IMR-90 (cell line): ENCODE data around the gene SYNPO2.

Source experiments
- CEBPB ChIP-seq: IDR thresholded peaks from 2 replicates; pipeline ENCODE4 v1.6.1; 2012; ENCODE audit warnings: low read depth, low read length, improper control_type of control experiment
- CTCF ChIP-seq: conservative IDR thresholded peaks from 2 replicates; pipeline ENCODE4 v1.5.1; 2012; ENCODE audit warnings: mild to moderate bottlenecking, low read depth, low read length, improper control_type of control experiment
- POLR2A ChIP-seq: IDR thresholded peaks from 2 replicates; pipeline ENCODE4 v1.6.1; 2012; ENCODE audit warnings: mild to moderate bottlenecking, low read depth, low read length
- RAD21 ChIP-seq: IDR thresholded peaks from 2 replicates; pipeline ENCODE4 v1.6.1; 2012; ENCODE audit warnings: low read length, improper control_type of control experiment
- RCOR1 ChIP-seq: IDR thresholded peaks from 2 replicates; pipeline ENCODE4 v1.6.1; 2012; ENCODE audit warnings: mild to moderate bottlenecking, low read length, improper control_type of control experiment; ENCODE audit not compliant: insufficient replicate concordance
- SMC3 ChIP-seq: fragments of 150-350 bp; IDR thresholded peaks from 2 replicates; pipeline ENCODE4 v1.6.1; 2016; ENCODE audit warnings: low read depth, mild to moderate bottlenecking, antibody characterized with exemption, low read length, moderate library complexity
- USF2 ChIP-seq: fragments of 150-350 bp; IDR thresholded peaks from 2 replicates; pipeline ENCODE4 v1.6.1; 2017; ENCODE audit warnings: mild to moderate bottlenecking, antibody characterized with exemption, low read length, low read depth

GRCh38 chr4:118846979-118847378 is 41.7 kb upstream of the SYNPO2 start:
- no peak for TF ChIP-seq CEBPB
- TF ChIP-seq POLR2A: no peak
- TF ChIP-seq USF2: no peak
- TF ChIP-seq CTCF: no peak
- TF ChIP-seq RAD21: no peak
- no peak for TF ChIP-seq SMC3
- TF ChIP-seq RCOR1: no peak
